K562 (cell line): Measurements from ENCODE around the gene DLGAP5. TPM values are rescaled to one million over a fixed set of nuclear protein-coding genes. Genes with fewer than 3 reads are reported as not detected.

Experiments
- ATAC-seq: fragments of 200-7000 bp; cut with Tn5 transposase; 3 replicates; pipeline ENCODE4 v1.9.1; 2020; ENCODE audit warnings: moderate library complexity
- BruUV-seq: library from RNA; stranded (reverse); fragments of 400-500 nt; replicated peaks from 2 replicates; lab custom pipeline; 2021; lab: Mats Ljungman, UMichigan
- CTCF ChIA-PET: fragments of 300-600 bp; formaldehyde crosslinking; extraction: SDS; loops from one replicate; lab custom pipeline; 2021; ENCODE audit warnings: low intra/inter-chr PET ratio; lab: Yijun Ruan, JAX
- POLR2A ChIA-PET: fragments of 300-600, 350-650 bp; sonication (Branson Sonifier 250); formaldehyde crosslinking; extraction: SDS; loops from one replicate; lab custom pipeline; 2021; ENCODE audit warnings: antibody characterized with exemption, inconsistent platforms; lab: Yijun Ruan, JAX
- DNase-seq, 4 experiments: peaks; one replicate each; pipeline versions ENCODE4 v3.0.0 to v3.0.0-alpha.2; 2011 to 2018; ENCODE audit warnings: low spot score in 3 of 4, mixed read lengths in 3 of 4; ENCODE audit errors: extremely low read depth in 1 of 4
- FAIRE-seq: peaks from 2 replicates; lab custom pipeline; 2011; peaks lifted over from hg19 to GRCh38; lab: Jason Lieb, UNC
- H2AFZ ChIP-seq: 2 replicates; pipeline ENCODE4 v1.6.0; 2011; ENCODE audit warnings: low read depth, low read length, control low read depth, inconsistent platforms
- H3K27ac ChIP-seq: fragments of 200-600 bp; 3 replicates; pipeline ENCODE4 v1.8.0; 2011; ENCODE audit warnings: low read depth, mild to moderate bottlenecking, control low read depth, inconsistent platforms, low read length, moderate library complexity, mixed read lengths; ENCODE audit errors: extremely low read depth
- H3K27me3 ChIP-seq, 2 experiments: fragments of 300-600 bp in 1 of 2; 2 replicates in 1 of 2; 3 replicates in 1 of 2; pipeline versions ENCODE4 v1.6.0 to v1.8.0; 2011; ENCODE audit warnings: inconsistent platforms in 2 of 2, low read length in 2 of 2, mild to moderate bottlenecking in 1 of 2, mixed read lengths in 1 of 2, moderate library complexity in 1 of 2; ENCODE audit not compliant: control insufficient read depth in 2 of 2, insufficient read depth in 2 of 2
- H3K36me3 ChIP-seq: fragments of 300-600 bp; 3 replicates; pipeline ENCODE4 v1.8.0; 2011; ENCODE audit warnings: mild to moderate bottlenecking, low read length, inconsistent platforms; ENCODE audit not compliant: control insufficient read depth, insufficient read depth
- H3K4me1 ChIP-seq, 2 experiments: fragments of 200-600 bp in 1 of 2; replicated peaks in 1 of 2; 2 replicates in 1 of 2; 3 replicates in 1 of 2; pipeline versions ENCODE4 v1.5.1 to v1.8.0; 2011; ENCODE audit warnings: inconsistent platforms in 2 of 2, low read length in 2 of 2, mild to moderate bottlenecking in 1 of 2, mixed read lengths in 1 of 2, moderate library complexity in 1 of 2; ENCODE audit not compliant: control insufficient read depth in 2 of 2, insufficient read depth in 2 of 2
- H3K4me2 ChIP-seq: 2 replicates; pipeline ENCODE4 v1.6.1; 2011; ENCODE audit warnings: low read length, control low read depth, inconsistent platforms, mixed read lengths; ENCODE audit not compliant: insufficient read depth
- H3K4me3 ChIP-seq: fragments of 200-600 bp; sonication (generic), shearing (Covaris generic); 2 replicates; pipeline ENCODE4 v1.5.1; 2016; ENCODE audit warnings: control low read depth, inconsistent platforms
- H3K79me2 ChIP-seq: fragments of 200-600 bp; 3 replicates; pipeline ENCODE4 v1.8.0; 2011; ENCODE audit warnings: low read length, inconsistent platforms; ENCODE audit not compliant: control insufficient read depth, insufficient read depth
- H3K9ac ChIP-seq, 2 experiments: 2 replicates each; pipeline versions ENCODE4 v1.6.0 to v1.6.1; 2011; ENCODE audit warnings: low read depth in 2 of 2, low read length in 2 of 2, control low read depth in 1 of 2, inconsistent platforms in 1 of 2, mild to moderate bottlenecking in 1 of 2, mixed read lengths in 1 of 2; ENCODE audit not compliant: insufficient read depth in 1 of 2
- H3K9me1 ChIP-seq: one replicate; pipeline ENCODE4 v1.6.0; 2011; ENCODE audit warnings: inconsistent platforms, mild to moderate bottlenecking, low read length, moderate library complexity; ENCODE audit not compliant: control insufficient read depth, insufficient read depth
- H3K9me3 ChIP-seq: replicated peaks from 2 replicates; pipeline ENCODE4 v1.5.1; 2011; ENCODE audit warnings: low read depth, low read length, inconsistent platforms; ENCODE audit not compliant: control insufficient read depth, insufficient read depth
- H4K20me1 ChIP-seq: replicated peaks from 2 replicates; pipeline ENCODE4 v1.6.1; 2011; ENCODE audit warnings: low read length, inconsistent platforms, mixed read lengths; ENCODE audit not compliant: control insufficient read depth, insufficient read depth
- SP1 ChIP-seq: sonication (generic); formaldehyde crosslinking; IDR thresholded peaks from 2 replicates; pipeline ENCODE4 v1.8.1; 2022; ENCODE audit warnings: mild to moderate bottlenecking, missing genetic modification reagents
- SRSF3 ChIP-seq: fragments of 200-400 bp; formaldehyde crosslinking; IDR thresholded peaks from 2 replicates; pipeline ENCODE4 v1.6.1; 2016; ENCODE audit warnings: mild to moderate bottlenecking, low read length, moderate library complexity; ENCODE audit not compliant: insufficient read depth
- SRSF7 ChIP-seq: fragments of 200-400 bp; formaldehyde crosslinking; optimal IDR thresholded peaks from 2 replicates; pipeline ENCODE3; 2017; ENCODE audit warnings: mild to moderate bottlenecking, low read depth, low read length
- in situ Hi-C: fragments of 300-500 bp; cut with MboI; formaldehyde crosslinking; loops from 4 replicates; pipeline ENCODE4 v1.15.0; 2018; ENCODE audit warnings: inconsistent platforms, mixed read lengths
- intact Hi-C: fragments of 100-400 bp; cut with micrococcal nuclease; formaldehyde crosslinking; loops from 2 replicates; pipeline ENCODE4 v1.14.2; 2022
- polyA plus RNA-seq, 8 experiments: library from polyadenylated mRNA; depleted of rRNA in 4 of 8; stranded (reverse) in 5 of 8; unstranded in 3 of 8; fragments of >200 nt; fragmentation: Nextera tagmentation in 2 of 8; fragmentation: Illumina TruSeq in 1 of 8; extraction: Ambion mirVana in 2 of 8; extraction: Trizol in 1 of 8; gene quantifications; 2 replicates each; pipeline versions ENCODE4 v1.2.1 to v1.2.3, GENCODE V29; 2011 to 2014; ENCODE audit warnings: inconsistent platforms in 1 of 8, missing spikeins in 1 of 8
- total RNA-seq, 7 experiments: library from RNA; depleted of rRNA in 6 of 7; stranded (reverse); fragments of >200 nt in 6 of 7; fragmentation: Illumina TruSeq in 2 of 7; extraction: Trizol in 2 of 7; gene quantifications; 2 replicates each; pipeline versions ENCODE4 v1.2.1 to v1.2.3, GENCODE V29; 2011 to 2021; ENCODE audit warnings: low replicate concordance in 1 of 7
- TF ChIP-seq, protein P1 (sequence below): fragments of 150-350 bp; conservative IDR thresholded peaks from 2 replicates; pipeline ENCODE4 v1.6.1; 2014; ENCODE audit warnings: low read length

The DLGAP5 gene
- total and polyA plus RNA-seq, 9 of the 15 experiments (the other 6 are each of a cell fraction or from before 2014, with no cell fraction given): 39.1 to 80.0 (median 59.9) TPM

GRCh38 chr14:55223364-55223763 is 32.0 kb upstream of the DLGAP5 start:
- H3K79me2 ChIP-seq: no peaks in the 10 kb centered on the region
- no peaks in the 10 kb centered on the region for H4K20me1 ChIP-seq
- in situ Hi-C loops: loop anchor here (25.0 kb wide), 1 partner anchor 1264 kb away; no protein-coding TSS in a partner anchor
- POLR2A ChIA-PET: no interaction called here
- no peak overlapping the region for H2AFZ ChIP-seq
- H3K9me1 ChIP-seq: no peaks in the 10 kb centered on the region
- no peak overlapping the region for H3K4me3 ChIP-seq
- intact Hi-C loops: no loop called here
- CTCF ChIA-PET: no interaction called here
- no peak overlapping the region for H3K4me2 ChIP-seq
- FAIRE-seq (no peak), DNase-seq (no peak), ATAC-seq (no peak)
- TF ChIP-seq, protein P1, sequence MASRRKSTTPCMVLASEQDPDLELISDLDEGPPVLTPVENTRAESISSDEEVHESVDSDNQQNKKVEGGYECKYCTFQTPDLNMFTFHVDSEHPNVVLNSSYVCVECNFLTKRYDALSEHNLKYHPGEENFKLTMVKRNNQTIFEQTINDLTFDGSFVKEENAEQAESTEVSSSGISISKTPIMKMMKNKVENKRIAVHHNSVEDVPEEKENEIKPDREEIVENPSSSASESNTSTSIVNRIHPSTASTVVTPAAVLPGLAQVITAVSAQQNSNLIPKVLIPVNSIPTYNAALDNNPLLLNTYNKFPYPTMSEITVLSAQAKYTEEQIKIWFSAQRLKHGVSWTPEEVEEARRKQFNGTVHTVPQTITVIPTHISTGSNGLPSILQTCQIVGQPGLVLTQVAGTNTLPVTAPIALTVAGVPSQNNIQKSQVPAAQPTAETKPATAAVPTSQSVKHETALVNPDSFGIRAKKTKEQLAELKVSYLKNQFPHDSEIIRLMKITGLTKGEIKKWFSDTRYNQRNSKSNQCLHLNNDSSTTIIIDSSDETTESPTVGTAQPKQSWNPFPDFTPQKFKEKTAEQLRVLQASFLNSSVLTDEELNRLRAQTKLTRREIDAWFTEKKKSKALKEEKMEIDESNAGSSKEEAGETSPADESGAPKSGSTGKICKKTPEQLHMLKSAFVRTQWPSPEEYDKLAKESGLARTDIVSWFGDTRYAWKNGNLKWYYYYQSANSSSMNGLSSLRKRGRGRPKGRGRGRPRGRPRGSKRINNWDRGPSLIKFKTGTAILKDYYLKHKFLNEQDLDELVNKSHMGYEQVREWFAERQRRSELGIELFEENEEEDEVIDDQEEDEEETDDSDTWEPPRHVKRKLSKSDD: no peak
- TF ChIP-seq SRSF7 (no peak), SRSF3 (no peak), SP1 (CRISPR knock-in tag) (no peak)
- no peaks in the 10 kb centered on the region for H3K36me3 ChIP-seq
- no peaks in the 10 kb centered on the region; a peak in 1 of 5 replicates for H3K4me1 ChIP-seq
- H3K9ac ChIP-seq: no peak overlapping the region
- H3K27ac ChIP-seq: no peak overlapping the region
- no peaks in the 10 kb centered on the region; the same call in 1 of the 2 replicates for H3K9me3 ChIP-seq
- BruUV-seq: no TSS peak
- no peaks in the 10 kb centered on the region for H3K27me3 ChIP-seq
